ENCODE measurements around the gene HERPUD1. TPM values are rescaled to one million over a fixed set of nuclear protein-coding genes. Genes with fewer than 3 reads are reported as not detected.

Gene HERPUD1
- total and polyA plus RNA-seq, 2 of the 8 experiments (the other 6 are each of a cell fraction or from before 2014, with no cell fraction given): 23.3 to 34.7 TPM

- H3K9me3 ChIP-seq (ENCODE audit: insufficient read depth in 2 of 2, low read depth in 1 of 2, low read length in 1 of 2): no peaks in the 10 kb centered on the region
- no peak overlapping the region for H2AFZ ChIP-seq (ENCODE audit: low read length)
- no peaks in the 10 kb centered on the region for H3K23me2 ChIP-seq (ENCODE audit: low read depth, low read length)
- no peak overlapping the region for H3K9ac ChIP-seq (replicated peaks in 1 of 4; ENCODE audit: extremely low read depth in 1 of 4, low read depth in 3 of 4, low read length in 3 of 4)
- H3K18ac ChIP-seq (ENCODE audit: extremely low read depth, low read length): no peak overlapping the region
- ChIA-PET POLR2A (ENCODE audit: partially characterized antibody) (no interaction called here), CTCF (ENCODE audit: partially characterized antibody) (interaction anchor here (1.0 to 5.7 kb wide), 7 partner anchors 12 to 672 kb away, joined by 3 to 48 read pairs (median 3); partner anchors contain the start of gene NLRC5)
- no peak overlapping the region for H3K4ac ChIP-seq (replicated peaks; ENCODE audit: insufficient read length, low read depth, low read length)
- no peaks in the 10 kb centered on the region for H4K20me1 ChIP-seq (replicated peaks in 1 of 2; ENCODE audit: control insufficient read depth in 1 of 2, insufficient read depth in 2 of 2, low read length in 2 of 2)
- H3K56ac ChIP-seq (replicated peaks; ENCODE audit: insufficient read length, low read depth, low read length): no peak overlapping the region
- no peaks in the 10 kb centered on the region; a peak in 1 of 7 replicates for H3K27me3 ChIP-seq (replicated peaks in 1 of 4; ENCODE audit: control insufficient read depth in 3 of 4, extremely low read depth in 1 of 4, insufficient read depth in 3 of 4, low read length in 3 of 4)
- H3K4me3 ChIP-seq (ENCODE audit: extremely low read depth in 1 of 4, insufficient read depth in 2 of 4, low read depth in 3 of 4, low read length in 4 of 4): no peak overlapping the region
- H3K79me2 ChIP-seq (ENCODE audit: control insufficient read depth in 1 of 2, insufficient read depth in 2 of 2, low read length in 2 of 2): no peaks in the 10 kb centered on the region
- no peak overlapping the region for H4K5ac ChIP-seq (ENCODE audit: insufficient read length, low read depth, low read length)
- no peak overlapping the region for H3K4me2 ChIP-seq (ENCODE audit: insufficient read depth in 1 of 2, low read depth in 2 of 2, low read length in 2 of 2)
- H2AK5ac ChIP-seq (ENCODE audit: low read depth, low read length): no peak overlapping the region
- no peak for FAIRE-seq
- no peak overlapping the region for H2BK20ac ChIP-seq (ENCODE audit: low read length)
- H3K23ac ChIP-seq (ENCODE audit: insufficient read length): no peak overlapping the region
- H3K4me1 ChIP-seq (replicated peaks in 1 of 4; ENCODE audit: control insufficient read depth in 3 of 4, insufficient read depth in 4 of 4, low read length in 3 of 4): no peaks in the 10 kb centered on the region
- no peaks in the 10 kb centered on the region for H3K36me3 ChIP-seq (ENCODE audit: control insufficient read depth in 2 of 4, insufficient read depth in 4 of 4, low read length in 3 of 4)
- H4K91ac ChIP-seq (replicated peaks; ENCODE audit: insufficient read length, low read length): no peak overlapping the region
- no peak overlapping the region for H4K8ac ChIP-seq (ENCODE audit: extremely low read depth, insufficient read depth, low read length)
- 89% methylated on average over 6 of the region's 6 CpGs; no CpG with 5 or more reads in 1 of the 2 experiments for WGBS, 2 experiments (ENCODE audit: extremely low coverage in 1 of 2, insufficient coverage in 1 of 2, insufficient read length in 1 of 2, insufficient replicate concordance in 2 of 2, low coverage in 1 of 2, low lambda C conversion rate in 2 of 2, missing lambda C conversion rate in 1 of 2)
- H2BK120ac ChIP-seq (replicated peaks; ENCODE audit: low read depth, low read length): no peak overlapping the region
- no peak overlapping the region for H2BK15ac ChIP-seq (ENCODE audit: low read length)
- TF ChIP-seq TEAD4 (IDR thresholded peaks at IDR 0.05; ENCODE audit: low read depth, low read length) (no peak), SP1 (IDR thresholded peaks at IDR 0.05; ENCODE audit: low read depth, low read length) (no peak), CTBP2 (IDR thresholded peaks at IDR 0.05; ENCODE audit: borderline replicate concordance, insufficient read depth, insufficient read length, low read length) (no peak), FOSL1 (IDR thresholded peaks at IDR 0.05; ENCODE audit: insufficient read depth, low read depth, low read length) (no peak), MAFK (IDR thresholded peaks at IDR 0.05; ENCODE audit: low read depth, low read length) (no peak), PHF8 (conservative IDR thresholded peaks at IDR 0.05; ENCODE audit: low read depth, low read length) (no peak), CREB1 (IDR thresholded peaks at IDR 0.05) (no peak), ZNF274 (IDR thresholded peaks at IDR 0.05; ENCODE audit: borderline replicate concordance, extremely low read depth, low read length) (no peak), USF2 (IDR thresholded peaks at IDR 0.05; ENCODE audit: low read length) (no peak), POU5F1 (IDR thresholded peaks at IDR 0.05; ENCODE audit: low read depth, low read length) (no peak), SIRT6 (IDR thresholded peaks at IDR 0.05; ENCODE audit: low read length) (no peak)
- no peak overlapping the region for H2BK5ac ChIP-seq (ENCODE audit: low read depth, low read length)
- H3K14ac ChIP-seq (ENCODE audit: insufficient read length): no peak overlapping the region
- no peak overlapping the region for H3K27ac ChIP-seq (ENCODE audit: low read depth, low read length)
- no peak overlapping the region for H2BK12ac ChIP-seq (ENCODE audit: low read depth, low read length)
- no peak for DNase-seq (ENCODE audit: low read depth in 1 of 2, low spot score in 2 of 2)
- H3K79me1 ChIP-seq (ENCODE audit: low read depth, low read length): no peaks in the 10 kb centered on the region
Observed at GRCh38 chr16:56977216-56977615, 45.3 kb downstream of the HERPUD1 start.
